Stimulated activated naive CD8-positive, alpha-beta T cell treated with anti-CD3 and anti-CD28 coated beads, Interleukin-15, Interleukin-2, amounts not matched to agents 100 ng/mL and 50 ng/mL, for 24 hours (primary cell): Measurements from ENCODE around the gene BEST2.
"Not testable (repeated sequence)": the region's sequence is repeated elsewhere in the genome, so short reads cannot be mapped to it uniquely, and the experiment has no call there.

Source experiments
- H3K27ac Mint-ChIP-seq: one replicate; pipeline ENCODE4 v1.8.0; 2021; ENCODE audit warnings: mild to moderate bottlenecking, mixed read lengths
- H3K27me3 Mint-ChIP-seq: one replicate; pipeline ENCODE4 v1.8.0; 2021; ENCODE audit warnings: mixed read lengths
- H3K36me3 Mint-ChIP-seq: one replicate; pipeline ENCODE4 v1.8.0; 2021; ENCODE audit warnings: low read depth, mixed read lengths
- H3K4me1 Mint-ChIP-seq: one replicate; pipeline ENCODE4 v1.8.0; 2021; ENCODE audit warnings: low read depth, mixed read lengths
- H3K4me3 Mint-ChIP-seq: one replicate; pipeline ENCODE4 v1.8.0; 2021; ENCODE audit warnings: mild to moderate bottlenecking, mixed read lengths
- H3K9me3 Mint-ChIP-seq: one replicate; pipeline ENCODE4 v1.8.0; 2021; ENCODE audit warnings: mixed read lengths

BEST2 gene

DNA sequence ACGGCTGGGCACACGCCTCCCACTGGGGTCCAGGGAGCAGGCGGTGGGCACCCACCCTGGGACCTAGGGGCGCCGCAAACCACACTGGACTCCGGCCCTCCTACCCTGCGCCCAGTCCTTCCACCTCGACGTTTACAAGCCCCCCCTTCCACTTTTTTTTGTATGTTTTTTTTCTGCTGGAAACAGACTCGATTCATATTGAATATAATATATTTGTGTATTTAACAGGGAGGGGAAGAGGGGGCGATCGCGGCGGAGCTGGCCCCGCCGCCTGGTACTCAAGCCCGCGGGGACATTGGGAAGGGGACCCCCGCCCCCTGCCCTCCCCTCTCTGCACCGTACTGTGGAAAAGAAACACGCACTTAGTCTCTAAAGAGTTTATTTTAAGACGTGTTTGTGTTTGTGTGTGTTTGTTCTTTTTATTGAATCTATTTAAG is 41.3 kb downstream of the BEST2 start:
- Mint-ChIP-seq H3K36me3 (peaks cover 6% of the 10 kb centered on the region), H3K9me3 (no peaks in the 10 kb centered on the region), H3K27me3 (no peaks in the 10 kb centered on the region), H3K4me1 (peaks cover 52% of the 10 kb centered on the region), H3K27ac (peak overlapping the region; percentile 98), H3K4me3 (peak overlapping the region; percentile 96)

DNA sequence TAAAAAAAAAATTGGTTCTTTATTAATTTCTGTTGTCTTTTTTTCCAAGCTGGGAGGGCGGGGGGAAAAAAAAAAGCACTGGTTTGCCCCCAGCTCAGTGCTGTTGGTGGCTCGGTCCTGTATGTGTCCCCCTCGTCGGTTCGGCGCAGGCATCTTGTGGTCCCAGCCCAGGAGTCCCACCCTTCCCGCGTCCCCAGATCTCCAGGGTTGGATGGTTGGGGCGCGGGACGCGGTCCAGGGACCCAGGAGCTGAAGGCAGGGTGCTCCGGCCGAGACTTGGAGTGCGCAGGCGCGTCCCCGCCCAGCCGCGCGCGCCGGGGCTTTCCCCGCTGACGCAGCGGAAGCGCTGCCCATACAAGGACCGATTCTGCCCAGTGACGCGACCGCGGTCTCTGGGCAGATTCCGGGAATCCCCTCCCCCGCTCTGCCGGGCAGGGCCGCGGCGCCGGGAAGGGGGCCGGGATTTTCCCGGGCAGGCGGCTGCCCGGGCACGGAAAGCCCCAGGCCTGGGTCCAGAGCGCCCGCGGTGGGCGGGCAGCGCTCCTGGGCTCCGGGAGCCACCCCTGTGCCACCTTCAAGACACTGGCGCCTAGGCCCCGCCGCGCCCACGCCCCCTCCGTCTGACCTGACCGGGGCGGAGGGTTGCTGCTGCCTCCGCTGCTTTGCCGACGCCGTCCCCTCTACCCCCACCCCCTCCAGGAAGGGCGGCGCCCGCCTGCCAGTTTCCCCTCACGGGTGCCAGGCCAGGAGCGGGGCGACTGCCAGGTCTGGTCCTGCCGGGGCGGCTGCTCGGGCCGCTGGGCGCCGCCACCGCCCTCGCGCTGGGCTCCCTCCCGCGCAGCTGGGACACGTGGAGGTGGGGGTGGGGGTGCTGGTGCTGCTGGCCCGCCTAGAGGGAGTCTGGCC is 42.0 kb downstream of the BEST2 start:
- no peaks in the 10 kb centered on the region for H3K9me3 Mint-ChIP-seq
- peaks cover 6% of the 10 kb centered on the region for H3K36me3 Mint-ChIP-seq
- peak overlapping the region; percentile 98 for H3K27ac Mint-ChIP-seq
- peaks cover 45% of the 10 kb centered on the region for H3K4me1 Mint-ChIP-seq
- peak overlapping the region; percentile 96 for H3K4me3 Mint-ChIP-seq
- H3K27me3 Mint-ChIP-seq = no peaks in the 10 kb centered on the region

DNA sequence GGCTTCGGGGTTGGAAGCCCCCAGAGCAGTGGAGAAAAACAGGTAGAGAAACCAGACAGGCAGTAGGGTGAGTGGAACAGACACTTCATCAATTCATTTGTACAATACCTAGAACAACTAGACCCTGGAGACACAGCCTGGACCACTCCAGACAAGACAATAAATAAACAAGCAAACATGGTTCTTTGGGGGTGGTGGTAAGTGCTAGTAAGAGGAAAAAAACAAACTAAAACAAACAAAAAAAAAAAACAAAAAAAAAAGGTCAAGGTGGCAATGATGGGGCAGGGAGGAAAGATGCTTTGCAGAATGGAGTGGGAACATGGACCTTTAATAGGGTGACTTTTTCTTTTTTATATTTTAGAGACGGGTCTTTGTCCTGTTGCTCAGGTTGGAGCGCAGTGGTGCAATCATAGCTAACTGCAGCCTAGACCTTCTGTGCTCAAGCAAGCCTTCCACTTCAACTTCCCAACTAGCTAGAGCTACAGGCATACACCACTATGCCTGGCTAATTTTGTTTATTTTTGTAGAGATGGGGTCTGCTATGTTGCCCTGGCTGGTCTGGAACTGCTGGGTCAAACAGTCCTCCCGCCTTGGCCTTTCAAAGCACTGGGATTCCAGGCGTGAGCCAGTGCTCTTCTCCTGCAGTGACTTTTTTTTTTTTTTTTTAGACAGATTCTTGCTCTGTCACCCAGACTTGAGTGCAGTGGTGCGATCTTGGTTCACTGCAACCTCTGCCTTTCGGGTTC is 42.8 kb downstream of the BEST2 start:
- Mint-ChIP-seq H3K4me1 (peaks cover 37% of the 10 kb centered on the region), H3K9me3 (no peaks in the 10 kb centered on the region), H3K27me3 (no peaks in the 10 kb centered on the region), H3K4me3 (peak overlapping the region; percentile 81), H3K36me3 (peaks cover 6% of the 10 kb centered on the region), H3K27ac (peak overlapping the region; percentile 91)

DNA sequence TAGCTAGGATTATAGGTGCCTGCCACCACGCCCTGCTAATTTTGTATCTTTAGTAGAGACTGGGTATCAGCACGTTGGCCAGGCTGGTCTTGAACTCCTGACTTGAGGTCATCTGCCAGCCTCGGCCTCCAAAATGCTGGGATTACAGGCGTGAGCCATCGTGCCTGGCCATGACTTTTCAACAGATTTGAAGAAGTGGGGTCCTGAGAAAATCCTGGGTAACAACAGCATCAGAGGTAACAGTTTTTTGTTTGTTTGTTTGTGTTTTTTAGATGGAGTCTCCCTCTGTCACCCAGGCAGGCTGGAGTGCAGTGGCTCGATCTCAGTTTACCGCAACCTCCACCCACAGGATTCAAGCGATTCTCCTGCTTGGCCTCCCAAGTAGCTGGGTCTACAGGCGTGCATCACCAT is 43.4 kb downstream of the BEST2 start:
- Mint-ChIP-seq H3K9me3 (no peaks in the 10 kb centered on the region), H3K4me3 (peak overlapping the region; percentile 81), H3K27me3 (no peaks in the 10 kb centered on the region), H3K27ac (peak overlapping the region; percentile 91), H3K36me3 (peaks cover 10% of the 10 kb centered on the region), H3K4me1 (peaks cover 36% of the 10 kb centered on the region)

DNA sequence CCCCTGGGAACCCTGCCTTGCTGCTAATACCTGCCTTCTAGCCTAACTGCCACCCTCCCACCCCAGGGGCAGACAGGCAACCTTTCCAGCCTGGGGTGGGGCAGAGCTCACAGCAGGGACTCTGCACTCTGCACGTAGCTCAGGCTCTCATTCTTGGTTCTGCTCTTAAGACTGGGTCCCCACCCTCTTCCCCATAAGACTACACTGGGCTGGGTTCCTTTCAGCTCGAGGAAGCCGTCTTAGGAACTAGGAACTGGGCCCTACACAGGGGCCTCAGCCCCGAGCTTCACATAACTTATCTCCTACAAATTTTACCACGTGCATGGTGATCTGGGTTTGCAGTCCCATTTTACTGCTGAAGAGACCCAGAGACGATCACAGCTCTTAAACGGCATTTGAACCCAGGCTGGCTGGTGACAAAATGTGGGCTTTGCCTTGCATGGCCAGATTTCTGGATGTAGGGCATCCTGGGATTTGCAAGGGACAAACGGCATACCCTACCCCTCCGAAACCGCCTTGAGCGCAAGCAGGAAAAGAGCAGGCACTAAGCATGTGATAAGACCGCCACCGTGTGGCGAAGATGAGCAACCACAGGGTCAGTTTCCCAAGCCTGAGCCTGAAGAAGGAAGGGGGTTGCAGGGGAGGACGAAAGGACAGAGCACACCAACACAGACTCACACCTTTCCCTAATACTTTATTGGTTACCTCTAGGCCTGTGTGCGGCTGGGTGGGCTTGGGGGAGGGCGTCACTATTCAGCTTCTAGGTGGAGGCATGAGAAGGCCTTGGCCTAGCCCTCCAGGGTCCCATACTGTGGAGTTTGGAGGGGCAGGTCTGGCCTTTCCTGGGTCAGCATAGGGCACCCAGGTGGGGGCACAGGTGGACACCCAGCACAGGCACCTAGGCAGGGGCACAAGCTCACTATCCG is 44.8 kb downstream of the BEST2 start:
- H3K4me1 Mint-ChIP-seq = peaks cover 33% of the 10 kb centered on the region
- peaks cover 16% of the 10 kb centered on the region for H3K36me3 Mint-ChIP-seq
- no peaks in the 10 kb centered on the region for H3K27me3 Mint-ChIP-seq
- H3K4me3 Mint-ChIP-seq = peak overlapping the region; percentile 69
- no peaks in the 10 kb centered on the region for H3K9me3 Mint-ChIP-seq
- peak overlapping the region; percentile 85 for H3K27ac Mint-ChIP-seq

DNA sequence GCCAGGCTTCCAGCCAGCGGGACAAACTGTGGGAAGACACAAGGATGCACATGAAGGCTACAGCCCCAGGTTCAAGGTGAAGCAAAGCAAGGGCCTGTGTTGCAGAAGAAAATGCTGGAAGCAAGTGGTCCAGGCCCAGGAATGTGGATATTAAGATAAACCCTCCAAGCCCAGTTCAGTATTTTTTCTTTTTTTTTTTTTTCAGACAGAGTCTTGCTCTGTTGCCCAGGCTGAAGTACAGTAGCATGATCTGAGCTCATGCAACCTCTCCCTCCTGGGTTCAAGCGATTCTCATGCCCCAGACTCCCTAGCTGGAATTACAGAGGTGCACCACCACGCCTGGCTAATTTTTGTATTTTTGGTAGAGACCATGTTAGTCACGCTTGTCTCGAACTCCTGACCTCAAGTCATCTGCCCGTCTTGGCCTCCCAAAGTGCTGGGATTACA is 45.6 kb downstream of the BEST2 start:
- peaks cover 16% of the 10 kb centered on the region for H3K36me3 Mint-ChIP-seq
- no peaks in the 10 kb centered on the region for H3K27me3 Mint-ChIP-seq
- H3K4me1 Mint-ChIP-seq = peaks cover 35% of the 10 kb centered on the region
- no peaks in the 10 kb centered on the region for H3K9me3 Mint-ChIP-seq
- H3K27ac Mint-ChIP-seq = no peak overlapping the region
- no peak overlapping the region for H3K4me3 Mint-ChIP-seq

DNA sequence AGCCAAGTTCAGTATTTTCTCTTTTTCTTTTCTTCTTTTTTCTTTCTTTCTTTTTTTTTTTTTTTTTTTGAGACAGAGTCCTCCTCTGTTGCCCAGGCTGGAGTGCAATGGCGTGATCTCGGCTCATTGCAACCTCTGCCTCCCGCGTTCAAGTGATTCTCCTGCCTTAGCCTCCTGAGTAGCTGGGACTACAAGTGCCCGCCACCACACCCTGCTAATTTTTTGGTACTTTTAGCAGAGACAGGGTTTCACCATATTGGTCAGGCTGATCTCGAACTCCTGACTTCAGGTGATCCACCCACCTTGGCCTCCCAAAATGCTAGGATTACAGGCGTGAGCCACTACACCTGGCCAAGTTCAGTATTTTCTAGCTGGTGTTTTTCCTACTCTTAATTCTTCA is 46.0 kb downstream of the BEST2 start:
- Mint-ChIP-seq H3K4me1 (peaks cover 39% of the 10 kb centered on the region), H3K36me3 (peaks cover 16% of the 10 kb centered on the region)
- H3K9me3 Mint-ChIP-seq, H3K27ac Mint-ChIP-seq, H3K27me3 Mint-ChIP-seq, H3K4me3 Mint-ChIP-seq: not testable (repeated sequence)

DNA sequence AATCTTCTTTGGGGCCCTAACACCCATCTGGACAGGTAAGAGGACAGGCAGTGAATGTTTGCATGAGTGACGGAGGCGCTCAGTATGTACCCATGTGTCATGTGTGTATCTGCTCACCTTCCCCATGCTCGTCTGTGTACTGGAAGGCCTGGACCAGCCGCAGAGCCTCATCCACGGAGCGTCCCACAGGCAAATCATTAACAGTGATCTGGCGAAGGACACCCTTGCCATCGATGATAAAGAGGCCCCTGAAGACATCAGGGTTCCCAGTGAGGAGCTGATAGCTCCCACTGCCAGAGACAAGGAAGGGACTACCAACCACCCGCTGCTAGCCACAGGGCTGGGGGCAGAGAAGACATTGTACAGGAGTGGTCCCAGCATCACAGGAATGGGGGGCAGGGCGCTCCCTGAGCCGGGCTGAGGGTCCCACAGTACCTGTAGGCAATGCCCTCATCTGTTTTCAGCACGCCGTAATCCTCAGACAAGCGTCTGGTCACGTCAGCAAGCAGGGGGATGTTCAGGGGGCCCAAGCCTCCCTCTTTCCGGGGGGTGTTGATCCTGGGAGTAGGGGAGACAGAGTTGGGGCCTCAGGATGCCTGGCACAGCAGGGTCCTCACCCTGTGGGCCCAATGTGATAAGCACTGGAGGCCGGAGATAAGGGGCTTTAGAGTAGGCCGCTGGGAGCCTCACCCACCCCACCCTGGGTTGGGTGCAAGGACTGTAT is 48.3 kb downstream of the BEST2 start:
- H3K27ac Mint-ChIP-seq = no peak overlapping the region
- H3K27me3 Mint-ChIP-seq = no peaks in the 10 kb centered on the region
- H3K9me3 Mint-ChIP-seq = no peaks in the 10 kb centered on the region
- H3K4me1 Mint-ChIP-seq = peaks cover 31% of the 10 kb centered on the region
- peaks cover 10% of the 10 kb centered on the region for H3K36me3 Mint-ChIP-seq
- peak overlapping the region; percentile 89 for H3K4me3 Mint-ChIP-seq

DNA sequence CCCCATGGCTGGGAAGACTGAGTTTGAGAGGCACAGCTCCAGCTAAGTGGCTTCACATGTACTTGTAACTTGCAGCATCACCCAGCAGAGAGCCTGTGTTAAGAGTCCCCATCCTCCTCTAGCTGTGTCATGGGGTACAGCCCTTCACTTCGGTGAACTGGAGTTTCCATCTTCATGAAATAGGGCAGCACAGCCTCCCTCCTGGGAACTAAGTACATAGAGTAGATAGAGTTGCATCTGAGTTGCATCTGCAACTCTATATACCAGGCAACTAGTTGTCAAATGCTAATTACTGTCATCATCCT is 48.8 kb downstream of the BEST2 start:
- Mint-ChIP-seq H3K36me3 (peaks cover 10% of the 10 kb centered on the region), H3K27ac (peak overlapping the region; percentile 83)

DNA sequence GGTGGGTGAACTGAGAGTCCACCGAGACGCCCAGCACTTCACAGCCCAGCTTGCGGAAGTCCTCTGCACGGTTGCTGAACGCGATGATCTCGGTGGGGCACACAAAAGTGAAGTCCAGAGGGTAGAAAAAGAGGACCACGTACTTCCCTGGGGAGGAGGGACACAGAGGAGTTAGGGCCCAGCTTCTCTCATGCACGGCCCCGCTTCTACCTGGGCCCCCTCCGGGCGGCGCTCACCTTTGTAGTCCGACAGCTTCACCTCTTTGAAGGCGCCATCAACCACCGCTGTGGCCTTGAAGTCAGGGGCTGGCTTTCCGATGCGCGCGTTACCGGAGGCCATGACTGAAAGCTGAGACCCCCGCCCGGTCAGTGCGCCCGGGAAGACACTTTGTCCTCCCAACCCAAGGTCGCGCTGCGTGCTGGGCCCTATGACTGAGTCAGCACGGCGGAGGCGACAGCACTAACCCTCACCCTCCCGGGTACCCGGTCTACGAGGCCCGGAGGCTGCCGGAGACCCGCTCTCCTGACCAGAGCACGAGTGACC is 49.4 kb downstream of the BEST2 start:
- peaks cover 10% of the 10 kb centered on the region for H3K36me3 Mint-ChIP-seq
- H3K27ac Mint-ChIP-seq = peak overlapping the region; percentile 83
- H3K4me1 Mint-ChIP-seq = peaks cover 25% of the 10 kb centered on the region
- no peaks in the 10 kb centered on the region for H3K27me3 Mint-ChIP-seq
- H3K9me3 Mint-ChIP-seq = no peaks in the 10 kb centered on the region
- peak overlapping the region; percentile 89 for H3K4me3 Mint-ChIP-seq

More for the DNA sequence above, 48.8 kb downstream of the BEST2 start:
- Mint-ChIP-seq H3K9me3 (no peaks in the 10 kb centered on the region), H3K4me3 (peak overlapping the region; percentile 89), H3K27me3 (no peaks in the 10 kb centered on the region), H3K4me1 (peaks cover 28% of the 10 kb centered on the region)

DNA sequence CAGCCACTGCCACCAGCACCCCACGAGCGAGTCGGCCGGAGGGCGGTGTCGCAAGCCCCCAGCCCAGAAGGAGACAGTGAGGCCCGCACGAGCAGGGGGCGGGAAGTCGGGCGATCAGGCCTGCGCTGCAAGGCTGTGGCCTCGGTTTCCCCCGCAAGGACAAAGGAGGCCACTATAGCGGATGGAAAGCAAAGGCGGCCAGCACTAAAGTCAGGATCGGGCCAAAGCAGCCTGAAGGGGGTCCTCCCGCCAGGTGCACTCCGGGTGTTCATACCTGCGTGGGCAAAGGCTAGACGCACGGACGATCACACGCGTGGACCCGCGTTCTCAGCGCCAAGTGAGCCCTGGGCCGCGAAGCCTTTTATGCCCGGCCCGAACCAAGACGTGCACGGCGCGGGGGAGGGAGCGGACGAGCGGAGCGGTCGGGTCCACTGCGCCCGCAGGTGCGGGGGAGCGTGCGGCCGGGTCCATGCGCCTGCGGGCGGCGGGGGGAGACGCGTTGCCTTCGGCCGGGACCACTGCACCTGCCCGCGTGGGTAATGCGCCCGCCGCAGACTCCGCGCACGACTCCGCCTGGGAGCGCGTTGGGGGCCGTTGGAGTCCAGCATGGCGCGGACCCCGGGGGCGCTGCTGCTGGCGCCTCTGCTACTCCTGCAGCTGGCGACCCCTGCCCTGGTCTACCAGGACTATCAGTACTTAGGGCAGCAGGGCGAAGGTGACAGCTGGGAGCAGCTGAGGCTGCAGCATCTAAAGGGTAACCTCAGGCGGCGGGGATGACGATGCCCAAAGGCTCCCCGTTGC is 50.1 kb downstream of the BEST2 start, which contains the start of the genes PRDX2 and THSD8:
PRDX2 (minus strand) TSS at position 335 of the 801 bp plus-strand sequence. CDS start 539 bp downstream, outside the sequence.
THSD8 (plus strand) TSS at position 604 of the 801 bp plus-strand sequence; CDS start at position 607, 3 bp downstream.
- Mint-ChIP-seq H3K27ac (peak within 1 kb of the TSS; percentile 83), H3K36me3 (peaks cover 12% of the 10 kb centered on the region), H3K4me3 (peak within 1 kb of the TSS; percentile 89), H3K4me1 (peaks cover 25% of the 10 kb centered on the region), H3K27me3 (no peaks in the 10 kb centered on the region), H3K9me3 (no peaks in the 10 kb centered on the region)

DNA sequence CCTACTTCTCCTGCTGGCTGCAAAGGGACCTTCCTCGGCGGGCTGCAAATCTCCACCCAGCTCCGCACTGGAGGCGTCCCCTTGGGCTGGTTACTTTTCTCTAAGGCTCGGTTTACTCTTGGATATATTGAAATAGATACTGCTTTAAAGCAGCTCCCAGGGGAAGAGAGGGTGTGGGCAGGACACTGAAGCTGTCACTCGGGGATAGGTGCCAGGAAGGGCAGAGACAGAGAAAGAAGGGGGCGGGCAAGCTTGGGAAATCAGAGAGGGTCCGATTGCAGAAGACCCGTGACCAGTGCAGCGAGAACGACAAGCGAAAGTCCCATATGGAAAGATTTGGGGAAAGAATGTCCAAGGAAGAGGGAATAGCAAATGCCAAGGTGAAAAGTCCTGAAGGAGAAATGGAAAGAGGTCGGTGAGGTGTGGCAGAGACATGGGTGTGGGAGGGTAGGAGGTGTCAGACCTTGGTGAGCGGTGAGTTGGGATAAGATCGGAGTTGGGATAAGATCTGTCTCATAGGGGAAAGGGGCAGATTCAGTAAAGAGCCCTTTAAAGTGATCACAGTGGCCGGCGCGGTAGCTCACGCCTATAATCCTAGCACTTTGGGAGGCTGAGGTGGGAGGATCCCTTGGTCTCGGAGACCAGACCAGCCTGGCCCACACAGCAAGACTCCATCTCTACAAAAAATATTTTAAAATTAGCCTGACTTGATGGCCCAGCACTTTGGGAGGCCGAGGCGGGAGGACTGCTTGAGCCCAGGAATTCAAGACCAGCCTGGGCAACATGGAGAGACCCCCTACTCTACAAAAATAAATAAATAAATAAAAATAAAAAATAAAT is 50.9 kb downstream of the BEST2 start:
- Mint-ChIP-seq H3K9me3 (no peaks in the 10 kb centered on the region), H3K27ac (peak overlapping the region; percentile 51), H3K27me3 (no peaks in the 10 kb centered on the region), H3K4me1 (peaks cover 25% of the 10 kb centered on the region), H3K4me3 (peak overlapping the region; percentile 89), H3K36me3 (peaks cover 15% of the 10 kb centered on the region)
